HG02981 (cell line): ENCODE results near the gene POLA2.

Source experiments
- ATAC-seq: cut with Tn5 transposase; IDR thresholded peaks from one replicate; pipeline ENCODE4 v1.9.1; 2021; ENCODE audit warnings: mild to moderate bottlenecking, moderate library complexity; ENCODE audit not compliant: unreplicated experiment

POLA2 gene

DNA sequence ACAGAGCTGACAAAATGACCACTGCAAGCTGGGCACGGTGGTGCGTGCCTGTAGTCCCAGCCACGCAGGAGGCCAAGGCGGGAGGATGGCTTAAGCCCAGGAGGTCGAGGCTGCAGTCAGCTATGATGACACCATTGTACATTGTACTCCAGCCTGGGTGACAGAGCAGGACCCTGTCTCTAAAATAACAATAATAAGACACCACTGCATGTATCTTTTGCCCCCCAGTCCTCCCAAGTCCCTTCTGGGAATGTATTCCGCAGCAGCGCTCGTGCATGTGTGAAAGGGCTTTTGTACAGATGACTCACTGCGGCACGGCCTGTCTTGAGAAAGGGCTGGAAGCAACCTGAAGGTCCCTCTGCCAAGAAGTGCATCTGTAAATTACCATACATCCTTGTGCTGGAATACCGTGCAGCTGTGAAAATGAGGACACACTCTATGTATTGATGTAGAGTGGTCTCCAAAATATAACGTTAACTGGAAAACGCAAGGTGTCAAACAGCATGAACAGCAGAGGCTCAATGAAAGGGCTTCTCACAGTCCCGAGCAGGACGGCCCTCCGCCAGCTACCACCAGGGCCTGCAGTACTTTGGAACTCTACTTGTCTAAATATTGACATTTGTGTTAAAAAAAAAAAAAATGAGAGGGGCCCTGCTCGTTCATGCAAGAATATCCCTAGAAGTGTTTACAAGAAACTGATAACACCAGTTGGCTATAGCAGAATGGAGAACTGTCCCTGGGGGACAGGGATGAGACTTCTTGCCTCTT lies 43.9 kb downstream of the POLA2 start:
- ATAC-seq = no peak

- no peak for ATAC-seq
Measured at GRCh38 chr11:65307298-65308229, 45.8 kb downstream of the POLA2 start.

- no peak for ATAC-seq
Measured at GRCh38 chr11:65308281-65308891, 46.6 kb downstream of the POLA2 start.

DNA sequence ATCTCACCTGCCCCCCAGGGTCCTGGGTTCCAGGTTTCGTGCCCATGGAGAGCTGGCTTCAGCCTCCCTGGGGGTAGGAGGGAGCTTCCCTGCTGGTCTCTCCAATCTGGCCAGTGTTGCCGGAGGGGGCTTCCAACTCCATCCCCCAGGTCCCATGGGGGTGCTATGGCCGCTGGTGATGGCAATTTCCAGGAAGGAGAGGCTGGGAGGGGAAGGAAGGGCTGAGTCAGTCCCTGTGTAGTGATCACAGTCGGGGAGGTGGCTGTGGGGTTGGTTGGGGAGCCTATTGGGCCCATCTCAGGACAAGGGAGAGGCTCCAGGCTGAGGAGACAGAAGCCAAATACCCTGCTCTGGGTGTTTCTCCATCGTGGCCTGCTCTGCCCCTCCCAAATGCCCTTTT lies 47.2 kb downstream of the POLA2 start:
- ATAC-seq = no peak

DNA sequence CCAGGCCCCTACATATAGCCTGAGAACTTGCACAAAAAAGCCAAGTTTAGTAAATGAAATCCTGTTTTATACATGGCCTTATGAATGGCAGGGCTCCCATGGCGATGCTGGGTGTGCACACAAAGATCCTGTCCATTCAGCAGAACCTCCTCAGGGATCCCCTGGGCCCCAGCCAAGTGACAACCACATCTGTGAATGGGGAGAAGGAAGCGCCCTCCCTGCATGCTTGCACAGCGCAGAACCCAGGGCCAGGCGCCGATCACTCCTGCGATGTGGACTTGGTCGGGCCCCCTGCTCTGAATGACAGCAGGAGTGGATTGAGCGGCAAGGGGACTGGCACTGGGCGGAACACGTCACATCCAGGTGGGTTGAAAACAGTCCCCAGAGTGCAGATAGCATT lies 48.5 kb downstream of the POLA2 start:
- no peak for ATAC-seq

GRCh38 chr11:65310736-65311135 lies 49.0 kb downstream of the POLA2 start:
- ATAC-seq = no peak

DNA sequence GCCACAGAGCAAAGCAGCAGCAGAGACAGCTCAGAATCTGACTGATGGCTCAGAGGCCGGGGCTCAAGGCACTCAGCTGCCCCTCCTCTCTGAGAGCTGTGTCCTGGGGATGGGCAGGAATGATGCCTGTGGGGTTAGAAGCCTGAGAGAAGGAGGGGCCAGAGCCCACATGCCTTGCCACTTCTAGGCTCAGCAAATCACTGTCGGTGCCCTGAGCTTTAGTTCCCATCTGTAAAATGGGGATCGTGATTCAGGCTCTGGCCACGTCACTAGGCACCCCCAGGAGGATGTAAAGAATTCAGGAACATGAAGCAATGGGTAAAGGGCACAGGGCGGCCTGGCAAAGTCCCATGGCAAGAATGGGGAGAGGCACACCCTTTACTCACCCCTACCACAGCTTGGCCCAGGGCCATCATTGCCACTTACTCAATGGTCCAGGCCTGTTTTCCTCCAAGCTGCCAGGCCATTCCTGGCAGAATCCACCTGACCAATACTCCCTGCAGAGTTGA lies 49.5 kb downstream of the POLA2 start:
- ATAC-seq = no peak

GRCh38 chr11:65314501-65315203 lies 52.9 kb downstream of the POLA2 start, which contains the start of gene CDC42EP2:
Gene CDC42EP2 (plus strand): TSS chr11:65314866. CDS start chr11:65320899, 6,033 bp downstream.
- ATAC-seq = peak; percentile 78

DNA sequence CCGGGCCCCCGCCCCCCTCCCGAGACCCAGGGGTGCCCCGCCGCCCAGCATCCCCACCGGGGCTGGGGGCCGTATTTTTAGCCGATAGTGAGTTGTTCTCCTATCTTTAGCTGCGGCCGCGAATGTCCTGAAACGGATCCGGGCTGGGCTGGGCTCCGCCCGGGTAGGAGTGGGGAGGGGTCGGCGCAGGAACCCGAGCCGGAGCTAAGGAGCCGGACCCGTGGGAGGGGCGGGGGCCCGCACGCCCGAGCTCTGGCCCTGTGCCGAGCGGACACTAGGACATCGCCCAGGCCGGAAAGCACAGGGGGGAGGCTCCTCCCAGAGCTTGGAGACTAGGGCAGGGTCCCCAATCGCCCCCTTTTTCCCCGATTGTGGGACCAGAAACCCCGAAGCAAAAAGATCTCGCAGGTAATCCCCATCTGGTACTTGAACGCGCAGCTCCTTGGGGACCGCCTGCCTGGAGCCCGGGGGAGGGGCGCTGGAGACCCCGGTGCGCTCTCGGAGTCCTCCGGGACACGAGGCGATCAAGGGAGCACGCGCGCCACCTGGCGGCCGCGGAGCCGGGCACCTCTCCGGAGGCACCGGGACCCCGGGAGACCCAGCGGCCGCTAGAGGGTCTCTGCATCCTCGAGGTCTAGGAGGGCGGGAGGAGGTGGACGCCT lies 53.6 kb downstream of the POLA2 start:
- peak; percentile 37 for ATAC-seq

DNA sequence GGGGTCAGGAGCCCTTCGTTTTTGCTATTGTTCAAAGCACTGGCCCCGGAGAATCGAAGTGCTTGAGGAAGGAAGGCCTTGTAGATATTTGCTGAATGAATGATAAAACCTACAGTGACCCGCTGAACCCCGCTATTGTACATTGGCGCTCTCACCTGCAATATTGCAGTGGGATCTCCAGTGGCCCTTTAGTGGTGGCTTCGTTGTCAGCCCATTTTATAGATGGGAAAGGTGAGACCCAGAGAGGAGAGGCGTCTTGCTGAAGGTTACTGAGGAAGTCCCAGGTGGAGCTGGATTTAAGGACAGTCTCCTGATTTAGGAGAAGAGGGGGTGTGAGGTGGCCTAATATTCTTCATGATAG lies 54.1 kb downstream of the POLA2 start:
- ATAC-seq = no peak

DNA sequence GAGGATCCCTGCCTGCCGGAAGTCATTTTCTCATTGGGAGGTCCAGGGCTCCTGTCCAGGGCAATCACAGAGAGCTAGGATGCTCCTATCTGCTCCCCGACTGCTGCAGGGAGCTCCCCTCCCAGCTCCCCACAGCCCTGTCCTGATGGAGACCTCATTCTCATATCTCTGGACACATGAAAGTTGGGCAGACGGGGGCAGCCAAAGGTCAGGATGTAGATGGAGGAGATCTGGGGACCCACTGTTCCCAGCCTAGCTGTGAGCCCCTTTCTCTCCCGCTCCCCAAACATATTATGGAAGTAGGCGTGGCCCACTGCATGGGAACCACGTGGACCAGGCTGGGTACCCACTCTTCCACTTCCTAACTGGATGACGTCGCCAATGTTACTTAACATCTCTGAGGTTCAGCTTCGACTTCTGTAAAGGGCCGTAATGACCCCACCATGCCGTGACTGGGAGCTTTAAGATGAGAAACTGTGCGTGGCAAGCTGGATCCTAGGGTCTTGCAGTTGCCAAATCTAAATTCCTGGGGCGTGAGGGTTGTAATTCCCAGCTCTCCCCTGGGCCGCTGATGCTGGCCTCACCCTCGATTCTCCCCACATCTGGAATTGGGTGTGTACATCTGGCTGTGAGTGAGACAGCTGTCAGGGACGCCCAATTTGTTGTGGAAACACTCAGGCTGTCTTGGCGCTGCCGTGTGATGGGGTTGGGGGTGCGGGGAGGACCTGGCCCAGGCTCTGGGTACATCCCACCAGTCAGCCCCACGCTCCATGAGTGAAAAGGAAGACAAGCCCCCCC lies 54.7 kb downstream of the POLA2 start:
- ATAC-seq = no peak

- no peak for ATAC-seq
Measured at GRCh38 chr11:65317025-65317786, 55.4 kb downstream of the POLA2 start.

DNA sequence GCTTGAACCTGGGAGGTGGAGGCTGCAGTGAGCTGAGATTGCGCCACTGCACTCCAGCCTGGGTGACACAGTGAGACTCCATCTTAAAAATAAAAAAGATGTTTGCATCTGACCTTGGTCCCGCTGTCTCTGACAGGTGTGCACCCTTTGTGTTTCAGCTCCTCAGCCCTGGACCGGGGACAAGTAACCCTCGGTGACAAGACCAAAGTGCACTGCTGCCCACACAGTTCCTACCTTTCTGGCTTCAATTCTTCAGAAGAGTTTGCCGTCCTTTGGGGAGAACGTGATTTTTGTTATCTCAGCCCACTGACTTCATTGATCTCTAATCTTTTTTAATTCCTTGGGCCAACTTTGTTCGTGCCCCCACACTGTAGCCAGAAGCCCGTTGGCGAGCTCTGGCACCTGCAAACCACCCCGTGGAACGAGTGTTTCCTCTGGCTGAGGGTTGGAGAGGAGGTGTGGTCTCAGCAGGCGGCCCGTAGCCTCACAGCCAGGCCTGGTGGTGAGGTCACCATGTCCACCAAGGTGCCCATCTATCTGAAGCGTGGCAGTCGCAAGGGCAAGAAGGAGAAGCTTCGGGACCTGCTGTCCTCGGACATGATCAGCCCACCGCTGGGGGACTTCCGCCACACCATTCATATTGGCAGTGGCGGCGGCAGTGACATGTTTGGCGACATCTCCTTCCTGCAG lies 58.8 kb downstream of the POLA2 start:
- ATAC-seq = no peak

GRCh38 chr11:65321076-65321475 lies 59.3 kb downstream of the POLA2 start:
- ATAC-seq = no peak

DNA sequence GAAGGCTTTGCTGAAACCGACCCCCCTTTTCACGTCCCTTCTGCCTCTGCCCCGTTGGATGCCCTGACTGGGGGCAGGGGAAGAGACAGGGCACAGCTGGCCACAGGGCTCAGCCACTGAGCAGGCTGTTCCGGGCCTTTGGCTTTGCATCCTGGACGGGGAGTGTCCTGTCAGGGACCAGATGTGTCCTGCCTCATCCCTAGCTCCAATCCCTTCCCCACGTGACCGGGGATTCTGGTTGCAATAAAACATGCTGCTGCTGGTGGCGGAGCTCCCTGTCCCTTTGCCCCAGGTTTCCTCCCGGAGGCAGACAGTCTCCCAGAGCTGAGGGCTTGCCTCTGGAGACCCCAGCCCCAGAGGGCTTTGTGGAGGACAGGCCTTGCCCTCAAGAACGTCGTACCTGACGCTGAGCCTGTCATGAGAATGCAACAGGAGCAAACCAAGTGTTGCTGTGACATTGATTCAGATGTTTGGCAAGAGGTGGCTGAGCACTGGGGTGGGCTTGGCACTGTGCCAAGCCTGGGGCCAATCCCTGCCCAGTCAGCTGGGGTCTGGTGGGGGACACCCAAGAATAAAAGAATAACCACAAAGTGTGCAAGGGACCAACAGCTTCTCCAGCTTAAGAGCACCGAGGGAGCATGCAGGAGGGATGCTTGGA lies 60.2 kb downstream of the POLA2 start:
- ATAC-seq = no peak

DNA sequence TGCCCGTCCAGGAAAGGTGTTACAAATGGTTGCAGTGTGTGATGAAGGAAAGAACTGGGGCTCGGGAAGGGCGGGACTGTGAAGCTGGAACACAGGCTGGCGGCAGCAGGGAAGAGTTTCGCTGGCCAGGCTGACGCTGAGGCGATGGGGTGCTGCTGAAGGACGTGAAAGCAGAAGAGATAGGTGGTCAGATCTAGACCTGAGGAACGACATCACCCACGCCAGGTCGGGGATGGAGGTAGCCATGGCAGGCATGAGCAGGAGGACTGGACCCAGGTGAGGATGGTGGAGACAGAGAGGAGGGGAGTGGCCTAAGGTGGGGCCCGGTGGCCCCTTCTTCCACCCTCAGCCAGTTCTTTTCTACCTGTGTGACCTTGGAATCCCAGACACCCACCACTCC lies 62.1 kb downstream of the POLA2 start:
- no peak for ATAC-seq

GRCh38 chr11:65325435-65325834 lies 63.7 kb downstream of the POLA2 start:
- no peak for ATAC-seq

- ATAC-seq = no peak
Measured at GRCh38 chr11:65327021-65327420, 65.3 kb downstream of the POLA2 start.
